Right renal cortex interstitium (tissue), 3 donors: Measurements from ENCODE around the gene CLCA1. TPM values are rescaled to one million over a fixed set of nuclear protein-coding genes. Genes with fewer than 3 reads are reported as not detected.

Experiments used
- DNase-seq, 3 donors: peaks; one replicate each; pipeline ENCODE4 v3.0.0-alpha.2; 2013; ENCODE audit warnings: low read depth in 3 of 3, low spot score in 2 of 3
- polyA plus RNA-seq, 3 donors: library from polyadenylated mRNA; unstranded; fragments of 120-200 nt; gene quantifications; one replicate each; pipeline ENCODE4 v1.2.1, GENCODE V29; 2013; ENCODE audit not compliant: insufficient read length in 3 of 3

CLCA1 gene
- polyA plus RNA-seq, 3 donors, result not detected

DNA sequence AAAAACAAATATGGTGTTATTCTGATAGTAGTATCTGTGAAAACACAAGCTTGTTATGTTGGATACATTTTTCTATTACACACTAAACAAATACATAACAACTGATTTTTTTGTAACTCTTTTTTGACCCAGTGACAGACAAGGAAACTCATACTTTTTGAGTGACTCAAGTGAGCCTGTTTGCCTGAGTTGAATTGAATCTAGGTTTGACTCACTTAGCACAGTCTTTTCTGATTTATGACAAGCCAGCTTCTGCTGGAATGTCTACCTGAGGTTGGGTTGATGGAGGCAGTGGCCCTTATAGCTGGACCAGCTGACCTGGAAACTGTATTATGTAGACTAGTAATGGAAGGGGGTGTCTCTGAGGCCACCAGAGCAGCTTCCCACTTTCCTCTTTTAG is 73.9 kb downstream of the CLCA1 start:
- no peak for DNase-seq

DNA sequence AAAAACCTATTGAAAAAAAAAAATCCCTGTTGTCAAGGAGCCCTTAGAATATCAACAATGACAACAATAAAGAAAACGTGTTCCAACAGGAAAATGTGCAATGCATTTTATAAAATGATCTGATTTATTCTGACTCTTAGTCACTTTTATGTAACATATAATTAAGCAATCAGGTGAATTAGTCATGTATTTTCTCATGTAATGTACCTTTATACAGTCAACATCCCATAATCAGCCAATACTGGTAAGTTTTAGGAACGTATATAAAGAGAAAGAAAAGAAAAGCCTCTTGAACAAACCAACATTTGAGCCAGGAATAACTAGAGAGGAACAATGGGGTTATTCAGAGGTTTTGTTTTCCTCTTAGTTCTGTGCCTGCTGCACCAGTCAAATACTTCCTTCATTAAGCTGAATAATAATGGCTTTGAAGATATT is 78.1 kb downstream of the CLCA1 start, which contains the start of gene CLCA4:
Gene CLCA4 (plus strand): TSS at position 292 of the 435 bp plus-strand sequence. CDS start 42 bp downstream, at position 334.
- DNase-seq, result no peak

DNA sequence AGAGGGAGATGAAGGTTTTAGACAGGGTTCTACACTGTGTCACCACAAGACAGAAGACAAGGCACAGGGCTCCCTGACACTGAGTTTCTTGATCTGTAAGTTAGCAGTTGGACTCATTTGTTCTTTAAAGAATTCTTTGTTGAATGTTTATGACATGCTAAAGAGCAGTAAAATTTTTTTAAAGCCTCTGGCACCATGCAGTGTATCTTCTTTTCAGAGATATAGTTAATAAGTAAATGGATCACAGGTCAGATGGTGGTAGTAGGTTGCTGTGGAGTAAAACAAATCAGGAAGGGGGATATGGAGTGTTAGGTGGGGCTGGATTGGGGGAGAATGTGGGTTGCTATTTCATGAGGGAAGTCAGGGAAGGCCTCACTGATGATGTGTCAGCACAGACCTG is 80.1 kb downstream of the CLCA1 start:
- no peak for DNase-seq

Other genes with a start within 250 kb of the CLCA1 start
- gene ODF2L, start 72.6 kb upstream of the CLCA1 start, polyA plus RNA-seq, result 10 to 100 TPM; 43.7 to 51.7 (median 45.8) TPM
- under 1 TPM in 1 of 3 donors, not detected in 2; 0.03 TPM for gene CLCA2, start 44.8 kb upstream of the CLCA1 start, polyA plus RNA-seq
- not detected for gene CLCA4, start 78.2 kb downstream of the CLCA1 start, polyA plus RNA-seq
- 10 to 100 TPM; 80.5 to 87.5 (median 86.2) TPM for gene SH3GLB1, start 235.6 kb downstream of the CLCA1 start, polyA plus RNA-seq